OCI-M1 (cell line): Measurements from ENCODE around the gene FAM13C.

ENCODE experiments used
- DNase-seq: peaks from one replicate; lab custom pipeline; 2025; lab: John Stamatoyannopoulos, UW

Gene FAM13C

DNA sequence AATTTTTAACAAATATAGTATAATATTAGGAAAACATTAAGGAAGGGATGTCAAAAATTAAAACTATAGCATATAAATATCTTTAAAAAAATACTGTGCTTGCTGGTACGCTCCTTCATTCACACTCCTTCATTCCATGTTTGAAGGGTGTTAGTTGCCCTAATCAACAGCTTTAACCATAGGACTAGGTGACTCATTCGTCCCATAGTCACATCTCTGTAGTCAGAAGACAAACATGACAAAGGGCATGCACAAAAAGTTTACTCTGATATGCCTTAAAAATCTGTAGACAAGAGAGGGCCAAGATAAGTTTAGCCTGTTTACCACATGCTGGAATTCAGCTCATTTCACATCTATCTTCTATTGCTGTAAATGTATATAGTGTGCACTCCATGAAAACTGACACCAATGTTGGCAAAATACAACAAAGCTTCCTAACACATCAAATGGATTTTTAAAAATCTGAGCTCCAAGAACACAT lies 646 bp downstream of the FAM13C start:
- peak; percentile 4 for DNase-seq

DNA sequence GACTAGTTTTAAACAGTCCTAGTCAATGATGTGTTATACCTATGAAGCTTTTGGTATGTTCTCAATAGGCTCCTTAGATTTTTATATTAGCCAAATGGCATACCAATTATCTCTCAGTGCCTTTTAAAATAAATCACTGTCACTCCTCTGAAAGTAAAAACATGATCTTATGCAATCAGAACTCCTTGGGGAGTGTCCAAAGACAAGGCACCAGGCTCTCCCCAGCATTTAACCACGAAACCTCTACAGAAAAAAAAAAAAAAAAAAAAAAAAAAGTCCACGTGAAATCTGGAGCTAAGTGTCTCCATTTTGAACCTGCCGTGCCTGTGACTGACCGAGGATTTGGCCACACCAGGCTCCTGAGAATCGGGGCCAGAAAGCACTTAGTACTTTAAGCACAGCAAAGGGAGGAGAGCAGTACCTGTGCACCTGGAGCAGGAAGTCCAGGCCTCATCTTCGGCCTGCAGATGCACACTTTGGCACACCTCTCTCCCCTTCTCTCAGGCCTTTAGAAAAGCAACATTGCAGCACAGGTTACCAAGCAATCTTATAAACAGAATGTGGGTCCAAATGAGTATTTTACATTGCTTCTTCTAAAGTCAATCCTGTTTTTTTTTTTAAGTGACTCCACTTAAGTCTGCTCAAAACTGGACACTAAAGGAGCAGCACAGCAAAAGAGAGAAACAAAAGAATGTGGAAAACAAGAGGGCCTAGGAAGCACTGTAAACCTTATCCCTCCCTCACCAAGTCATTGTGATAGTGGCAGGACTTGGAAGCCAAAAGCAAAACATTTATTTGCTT lies 1.5 kb downstream of the FAM13C start:
- no peak for DNase-seq

DNA sequence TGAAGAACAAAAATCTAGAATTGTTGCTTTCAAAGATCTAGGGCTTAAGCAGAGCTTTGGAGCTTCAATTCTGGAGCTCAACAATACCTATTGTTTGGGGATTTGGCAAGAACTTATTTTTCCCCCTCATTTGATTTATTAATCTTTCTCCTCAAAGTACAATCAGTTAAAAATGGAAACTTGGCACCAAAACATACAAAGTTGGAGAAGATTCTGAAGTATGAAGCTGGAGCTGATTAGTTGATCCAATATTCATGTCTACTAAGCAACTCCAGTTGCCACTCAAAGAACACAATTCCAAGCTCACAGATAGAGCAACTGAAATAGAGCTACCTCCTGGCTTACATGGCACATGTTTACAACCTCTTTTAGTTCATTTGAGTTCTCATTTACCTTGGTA lies 3.8 kb downstream of the FAM13C start:
- no peak for DNase-seq

DNA sequence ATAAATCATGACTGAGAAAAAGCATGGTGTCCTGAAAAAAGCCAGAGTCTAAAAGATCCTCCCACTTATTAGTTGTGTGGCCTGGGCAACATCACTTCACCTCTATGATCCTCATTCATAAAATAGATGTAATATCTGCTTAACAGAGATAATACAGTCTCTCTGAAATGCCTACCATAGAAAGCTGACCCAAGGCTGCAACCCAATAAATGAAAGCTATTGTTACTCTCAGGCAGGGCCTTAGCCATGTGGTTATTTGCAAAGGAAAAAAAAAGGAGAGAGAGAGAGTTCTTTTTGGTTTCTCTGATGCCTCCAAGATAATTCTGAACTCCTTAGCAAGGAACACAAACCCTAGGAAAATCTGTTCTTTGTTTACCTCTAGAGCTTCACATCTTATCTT lies 7.9 kb downstream of the FAM13C start:
- no peak for DNase-seq

DNA sequence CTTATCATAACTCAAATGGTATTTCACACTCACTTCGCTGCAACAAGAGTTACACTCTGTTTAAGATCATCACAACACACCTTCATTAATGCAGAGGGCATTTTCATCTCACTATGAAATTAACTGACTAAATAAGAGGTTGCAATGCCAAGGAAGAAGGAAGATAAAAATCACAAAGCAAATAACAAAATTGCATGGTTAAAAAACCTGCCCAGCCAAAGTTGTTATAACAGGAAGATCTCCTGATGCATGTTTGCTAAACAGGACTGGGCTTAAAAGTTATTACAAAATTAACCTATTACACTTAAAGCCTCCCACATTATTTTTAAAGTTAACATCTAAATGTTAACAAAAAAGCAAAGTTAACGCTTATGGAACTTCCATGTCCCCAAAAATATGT lies 11.8 kb downstream of the FAM13C start:
- DNase-seq, result no peak

DNA sequence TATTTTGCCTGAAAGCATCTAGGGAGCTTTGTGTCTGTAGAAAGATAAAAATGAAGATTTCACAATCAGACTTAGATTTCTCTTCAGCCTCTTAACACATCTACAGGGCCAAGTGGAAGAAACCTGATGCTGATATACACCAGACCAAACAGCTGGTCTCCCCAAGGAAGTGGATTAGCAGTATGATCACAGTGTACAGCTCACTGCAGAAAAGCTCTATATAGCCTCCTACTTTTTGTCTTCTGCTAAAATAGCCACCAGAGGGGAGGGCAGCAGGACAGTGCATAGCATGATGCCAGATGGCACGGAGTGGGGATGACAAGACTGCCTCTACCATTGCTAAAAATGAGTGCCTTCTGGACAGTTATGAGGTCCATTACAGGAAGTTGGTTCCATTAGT lies 16.0 kb downstream of the FAM13C start:
- no peak for DNase-seq

DNA sequence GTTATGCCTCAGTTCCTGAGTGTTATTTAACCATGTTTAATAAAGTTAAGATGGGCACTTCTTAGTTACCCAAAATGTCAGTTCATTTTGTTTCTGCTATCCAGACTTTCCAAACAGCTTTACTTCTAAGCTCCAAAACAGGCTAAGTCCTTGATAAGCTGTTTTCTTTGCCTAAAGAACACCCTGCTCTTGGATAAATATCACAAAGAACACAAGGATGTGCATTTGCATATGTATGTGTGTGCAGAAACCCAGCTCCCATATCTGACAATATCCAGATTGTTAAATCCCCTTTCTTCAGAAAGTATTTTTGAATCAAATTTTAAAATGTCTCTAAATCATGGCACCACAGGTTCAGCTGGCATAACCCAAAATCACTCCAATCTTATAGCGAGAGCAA lies 19.6 kb downstream of the FAM13C start:
- no peak for DNase-seq

DNA sequence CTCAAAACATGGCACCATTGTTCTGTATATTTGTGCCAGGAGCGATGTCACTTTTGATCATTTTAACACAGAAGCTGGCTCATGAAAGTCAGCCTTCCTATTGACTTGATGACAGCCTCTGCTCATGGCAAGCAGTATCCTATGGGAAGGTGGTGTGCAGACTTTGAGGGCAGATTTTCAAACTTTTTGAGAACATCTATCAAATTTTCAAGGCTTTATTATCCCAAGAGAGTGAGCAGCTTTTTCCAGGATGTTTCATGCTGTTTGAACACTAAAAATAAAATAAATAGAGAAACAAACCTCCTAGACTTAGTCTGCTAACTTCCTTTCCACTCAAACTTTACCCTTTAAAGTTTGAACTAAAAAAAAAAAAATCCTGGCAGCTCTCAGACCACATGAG lies 20.3 kb downstream of the FAM13C start:
- no peak for DNase-seq

DNA sequence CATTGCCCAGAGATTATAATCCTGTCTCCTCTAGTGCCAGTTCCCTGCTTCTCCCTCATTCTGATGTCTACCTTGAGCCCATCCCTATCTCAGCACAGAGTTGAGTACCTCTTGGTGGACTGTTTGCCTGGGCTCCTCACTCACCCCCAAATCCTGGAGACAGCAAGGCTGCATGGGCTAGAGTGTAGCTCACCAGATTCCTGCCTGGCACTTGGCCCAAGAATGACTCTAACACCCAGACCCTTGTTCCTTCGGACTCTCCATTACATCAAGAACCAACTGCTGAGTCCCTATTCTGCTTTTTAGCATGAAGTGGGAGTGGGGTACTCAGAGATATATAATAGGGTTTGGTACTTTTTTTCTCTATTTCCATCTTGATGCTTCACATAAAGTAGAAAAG lies 22.1 kb downstream of the FAM13C start:
- DNase-seq, result no peak

DNA sequence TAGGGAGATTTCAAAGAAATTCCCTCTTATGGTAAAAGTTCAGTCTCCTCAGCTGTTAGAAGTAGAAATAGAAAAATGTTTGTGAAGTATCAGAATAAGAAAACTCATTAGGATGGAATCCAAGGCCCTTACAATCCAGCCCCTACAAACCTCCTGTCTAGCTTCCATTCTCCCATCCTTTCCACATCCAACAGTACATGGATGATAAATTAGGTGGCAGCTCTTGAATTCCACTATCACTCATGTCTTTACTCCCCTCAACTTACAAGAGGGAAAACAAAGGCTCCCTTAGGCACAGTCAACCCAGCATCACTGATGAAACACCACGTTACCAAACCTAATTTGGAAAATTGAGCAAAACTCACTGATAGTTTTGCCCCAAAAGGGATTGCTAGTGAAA lies 23.0 kb downstream of the FAM13C start:
- no peak for DNase-seq

DNA sequence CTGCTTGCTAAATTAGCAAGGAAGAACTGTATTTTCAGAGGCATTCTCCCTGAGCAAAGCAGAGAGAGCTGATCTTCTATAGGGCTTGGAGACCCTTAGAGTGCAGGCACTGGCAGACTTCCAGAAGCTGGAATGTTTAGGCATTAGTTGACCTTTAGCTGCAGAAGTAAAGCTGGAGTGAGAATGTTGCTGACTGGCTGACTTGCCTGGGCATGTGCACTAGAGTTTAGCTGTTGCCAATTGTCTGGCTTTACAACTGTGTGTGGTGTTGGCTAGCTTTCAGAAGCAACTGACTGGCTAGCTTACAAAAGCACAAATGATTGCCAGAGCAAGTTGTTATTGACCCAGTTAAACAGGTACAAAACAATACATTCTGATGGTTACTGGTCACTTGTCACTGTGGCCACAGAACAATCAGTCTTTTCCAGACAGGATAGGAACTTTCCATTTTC lies 25.1 kb downstream of the FAM13C start:
- no peak for DNase-seq

DNA sequence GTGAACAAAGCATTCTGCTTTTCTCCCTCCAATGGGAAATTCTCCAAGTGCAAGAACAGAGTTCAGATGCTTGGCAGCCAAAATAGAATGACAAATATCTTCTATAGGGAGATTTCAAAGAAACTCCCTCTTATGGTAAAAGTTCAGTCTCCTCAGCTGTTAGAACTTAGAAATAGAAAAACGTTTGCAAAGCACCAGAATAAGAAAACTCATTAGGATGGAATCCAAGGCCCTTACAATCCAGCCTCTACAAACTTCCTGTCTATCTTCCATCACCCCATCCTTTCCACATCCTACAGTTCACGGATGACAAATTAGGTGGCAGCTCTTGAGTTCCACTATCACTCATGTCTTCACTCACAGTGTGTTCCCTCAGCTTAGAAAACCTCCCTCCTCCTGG lies 25.7 kb downstream of the FAM13C start:
- no peak for DNase-seq

DNA sequence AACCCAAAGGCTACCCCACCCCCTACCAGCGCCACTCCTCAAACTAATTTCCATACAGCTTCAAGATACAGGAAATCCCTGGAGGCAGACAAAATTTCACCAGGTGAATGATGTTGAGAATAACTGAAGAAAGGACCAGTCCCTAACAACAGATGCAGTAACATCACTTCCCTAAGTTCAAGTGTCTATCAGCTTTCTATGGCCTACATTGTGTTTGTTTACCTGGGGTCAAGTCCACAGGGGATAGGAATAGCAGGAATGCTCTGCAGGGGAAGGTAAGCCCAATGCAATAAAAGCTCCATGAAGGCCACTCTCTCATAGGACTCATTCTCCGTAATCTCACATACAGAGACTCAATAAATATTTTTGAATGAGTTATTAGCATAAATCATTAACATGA lies 26.9 kb downstream of the FAM13C start:
- no peak for DNase-seq

DNA sequence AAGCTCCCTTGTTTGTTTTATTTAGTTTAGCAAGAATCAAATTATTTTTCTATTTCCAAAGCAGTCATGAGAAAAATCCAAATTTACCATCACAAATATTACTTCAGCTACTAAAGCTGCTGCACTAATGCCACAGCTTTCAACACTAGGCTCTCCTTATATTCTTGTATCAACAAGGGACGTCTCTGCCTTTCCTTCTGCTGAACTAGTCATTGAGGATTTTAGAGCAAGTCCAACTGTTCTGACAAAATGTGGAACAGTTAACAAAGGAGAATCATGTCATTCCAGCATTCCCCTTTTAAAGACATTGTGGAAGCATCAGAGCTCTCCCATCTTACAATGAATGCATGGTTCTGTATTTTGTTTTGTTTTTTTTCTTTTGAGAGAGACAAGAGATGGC lies 28.6 kb downstream of the FAM13C start:
- no peak for DNase-seq

DNA sequence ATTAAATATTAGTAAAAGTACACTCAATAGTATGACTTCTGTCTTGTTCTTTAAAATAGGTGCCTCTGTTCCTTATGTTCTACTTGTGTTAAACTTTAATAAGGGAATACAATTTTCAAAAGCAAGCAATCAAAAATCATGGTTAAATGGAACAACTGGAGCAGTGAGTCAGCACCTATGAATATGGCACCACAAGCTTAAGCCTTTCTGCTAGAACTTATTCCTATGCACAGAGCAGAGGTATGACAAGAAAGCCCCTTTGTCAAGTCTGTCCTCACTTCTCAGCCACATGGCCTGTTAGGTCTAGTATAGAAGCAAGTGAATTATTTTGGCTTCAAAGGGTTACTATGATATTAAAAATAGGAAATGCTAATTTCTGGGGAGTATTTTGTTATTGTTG lies 29.8 kb downstream of the FAM13C start:
- DNase-seq, result no peak

DNA sequence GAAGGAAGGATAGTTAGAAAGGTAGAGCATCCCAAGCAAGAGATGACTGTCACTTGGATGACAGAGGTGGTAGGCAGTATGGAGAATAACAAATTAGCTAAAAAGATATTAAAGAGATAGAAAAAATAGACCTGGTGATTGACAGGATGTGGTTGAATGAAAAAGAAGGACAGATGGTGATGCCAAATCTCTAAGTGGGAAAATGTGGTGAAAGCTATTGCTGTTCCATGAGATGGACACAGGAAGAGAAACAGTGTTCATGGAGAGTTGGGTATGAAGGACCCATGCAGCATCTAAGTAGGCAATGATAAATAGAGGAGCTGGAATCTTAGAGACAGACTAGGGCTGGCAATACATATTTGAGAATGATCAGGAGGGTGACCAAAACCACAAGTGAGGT lies 30.7 kb downstream of the FAM13C start:
- no peak for DNase-seq

DNA sequence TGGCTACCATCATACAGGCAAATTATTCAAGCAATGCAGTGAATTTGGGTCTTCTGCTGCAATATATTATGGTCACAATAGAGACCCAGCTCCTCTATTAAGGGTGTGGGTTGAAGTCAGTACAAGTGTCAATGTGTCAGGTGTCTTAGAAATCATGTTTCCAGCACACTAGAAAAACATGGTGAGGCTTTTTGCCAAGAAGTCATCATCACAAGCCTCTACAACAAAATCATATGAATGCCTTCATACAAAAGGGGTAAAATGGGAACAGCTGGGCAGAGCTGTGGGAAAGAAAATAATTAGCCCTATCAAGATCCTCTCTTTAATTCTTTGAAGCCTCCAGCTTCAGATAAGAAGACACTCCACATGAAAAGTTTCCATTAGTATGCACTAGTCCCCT lies 37.2 kb downstream of the FAM13C start:
- DNase-seq, result no peak

DNA sequence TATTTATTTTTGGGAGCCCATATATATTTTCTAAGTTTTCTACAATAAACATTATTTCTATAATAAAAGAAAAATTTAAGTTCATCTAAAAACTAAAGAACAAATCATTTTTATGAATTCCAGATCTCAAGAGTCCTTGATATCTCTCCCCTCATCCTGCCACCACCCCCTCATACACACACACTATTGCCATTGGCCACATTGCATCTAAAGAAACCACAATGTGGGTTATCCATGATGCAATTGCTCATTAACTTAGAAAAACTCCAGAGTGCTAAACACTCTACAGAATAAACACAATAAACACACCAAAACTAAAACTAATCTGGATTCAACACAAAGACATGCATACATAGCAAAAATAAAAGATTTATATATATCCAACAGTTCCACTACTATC lies 37.8 kb downstream of the FAM13C start:
- DNase-seq, result peak; percentile 60

DNA sequence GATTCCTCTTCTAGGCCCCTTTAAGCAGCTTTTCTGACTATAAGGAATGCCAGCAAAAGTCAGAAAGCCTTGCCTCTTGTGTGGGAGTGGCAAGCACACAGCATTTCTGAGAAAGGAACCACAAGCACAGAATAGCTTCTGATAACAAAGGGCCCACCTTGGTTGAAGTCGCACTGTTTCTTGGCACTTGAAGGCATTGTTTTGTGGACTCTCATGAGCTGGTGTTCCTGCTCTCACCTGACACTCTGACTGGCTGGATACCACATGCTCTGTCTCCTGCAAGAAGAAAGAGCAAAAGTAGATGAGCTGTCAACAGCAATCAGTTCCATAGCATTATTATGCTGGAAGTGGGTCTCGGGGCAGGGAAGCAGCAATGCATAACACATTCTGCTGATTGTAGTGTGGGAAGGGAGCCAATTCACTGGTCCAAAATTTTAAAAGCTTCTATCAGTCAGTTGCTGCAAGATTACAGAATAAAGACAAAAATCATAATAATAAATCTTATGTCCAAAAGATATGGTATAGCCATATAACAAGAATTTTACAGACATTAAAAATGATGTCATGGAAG lies 38.4 kb downstream of the FAM13C start:
- peak; percentile 48 for DNase-seq

DNA sequence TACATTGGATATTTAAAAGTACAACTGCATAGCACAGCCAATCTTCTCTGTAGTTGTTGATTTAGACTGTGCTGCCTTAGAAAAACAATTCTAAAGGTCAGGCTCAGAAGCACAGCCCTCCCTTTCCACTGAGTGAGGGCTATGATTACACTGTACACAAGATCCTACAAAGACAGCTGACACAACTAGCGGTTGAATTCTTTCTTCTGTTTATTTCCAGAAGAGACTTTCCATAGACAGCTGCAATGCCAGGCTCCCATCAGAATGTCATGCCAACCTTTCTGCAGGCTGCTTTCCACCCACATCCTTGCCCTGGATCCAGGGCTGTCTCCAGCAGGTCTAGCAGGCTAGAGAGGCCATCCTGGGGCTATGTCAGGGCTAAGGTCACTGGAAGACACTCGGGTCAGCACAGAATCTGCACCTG lies 39.3 kb downstream of the FAM13C start:
- DNase-seq, result no peak

DNA sequence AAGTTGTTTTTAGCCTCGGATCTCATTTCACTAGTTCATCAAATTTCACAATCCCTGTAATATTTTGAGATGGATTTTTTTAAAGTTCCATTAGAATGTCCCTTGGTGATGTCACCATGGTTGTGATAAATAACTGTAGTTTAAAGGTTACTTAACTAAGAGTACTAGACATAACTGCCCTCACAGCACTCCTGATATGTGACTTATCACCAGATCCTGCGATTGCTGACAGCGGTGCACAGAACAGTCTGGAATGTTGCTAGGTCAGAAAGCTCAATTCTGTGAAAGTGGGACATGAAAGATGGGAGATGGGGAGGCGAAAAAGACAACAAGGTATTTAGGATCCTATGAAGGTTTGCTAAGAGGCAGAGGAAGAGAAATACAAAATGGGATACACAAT lies 40.2 kb downstream of the FAM13C start:
- DNase-seq, result no peak

DNA sequence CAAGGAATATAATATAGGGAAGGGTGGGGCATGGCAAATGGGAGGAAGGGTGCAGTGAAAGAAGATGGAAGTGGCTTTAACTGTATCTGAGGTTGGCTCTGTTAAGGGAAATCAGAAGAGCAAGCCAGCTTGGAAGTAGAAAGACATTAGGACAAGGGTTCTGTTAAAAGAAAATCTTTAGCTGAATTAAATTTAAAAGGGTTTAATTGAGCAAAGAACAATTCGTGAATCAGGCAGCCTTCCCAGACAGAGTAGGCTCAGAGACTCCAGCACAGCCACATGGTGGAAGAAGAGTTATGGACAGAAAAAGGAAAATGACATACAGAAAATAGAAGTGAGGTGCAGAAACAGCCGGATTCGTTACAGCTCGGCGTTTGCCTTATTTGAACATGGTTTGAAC lies 42.0 kb downstream of the FAM13C start:
- DNase-seq, result no peak

DNA sequence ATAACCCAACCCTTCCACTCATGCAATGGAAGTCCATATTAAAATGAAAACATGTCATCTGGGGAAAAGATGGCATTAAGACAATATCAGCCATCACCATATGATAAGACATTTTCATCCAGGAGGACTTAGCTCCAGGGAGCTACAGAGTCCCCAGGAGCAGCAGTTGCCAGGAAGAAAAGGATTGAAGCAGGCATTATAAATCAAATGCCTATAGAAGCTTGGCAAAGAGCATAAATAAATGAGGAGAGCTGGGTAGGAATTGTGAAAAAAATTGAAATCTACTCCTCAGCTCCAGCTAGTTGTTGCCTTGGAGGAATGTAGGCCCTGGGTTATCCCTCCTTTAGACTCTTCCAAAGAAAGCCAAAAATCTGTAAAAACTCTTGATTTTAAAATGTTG lies 42.5 kb downstream of the FAM13C start:
- DNase-seq, result no peak

DNA sequence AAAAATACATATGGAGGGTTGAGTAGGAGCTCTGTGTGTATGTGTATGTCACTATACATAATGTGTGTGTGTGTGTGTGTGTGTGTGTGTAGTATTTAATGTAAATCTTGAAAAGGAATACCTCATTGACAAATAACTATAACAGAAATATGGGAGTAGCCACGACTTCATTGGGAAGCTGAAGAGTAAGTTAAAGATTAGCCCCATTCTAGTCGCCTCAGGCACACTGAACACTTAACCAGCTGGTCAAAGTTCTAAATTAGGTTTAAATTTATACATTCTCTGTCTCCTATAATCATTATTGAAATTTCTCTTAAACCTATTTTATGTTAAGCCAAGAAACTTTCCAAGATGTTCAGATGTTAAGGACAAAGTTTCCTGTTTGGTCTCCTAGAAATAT lies 45.3 kb downstream of the FAM13C start:
- no peak for DNase-seq
